Fibroblast of pulmonary artery (primary cell): ENCODE results near the gene DNAJB14.

ENCODE experiments used
- DNase-seq: peaks from one replicate; pipeline ENCODE4 v3.0.0-alpha.2; 2010; ENCODE audit warnings: low read depth
- H3K4me3 ChIP-seq: replicated peaks from 2 replicates; pipeline ENCODE4 v1.5.1; 2011; ENCODE audit warnings: low read depth, mild to moderate bottlenecking, control low read depth, low read length, moderate library complexity
- TF ChIP-seq, protein P1 (sequence below): IDR thresholded peaks from 2 replicates; pipeline ENCODE4 v1.5.1; 2011; ENCODE audit warnings: mild to moderate bottlenecking, control low read depth, low read length, inconsistent platforms; ENCODE audit errors: missing control alignments

Gene DNAJB14

DNA sequence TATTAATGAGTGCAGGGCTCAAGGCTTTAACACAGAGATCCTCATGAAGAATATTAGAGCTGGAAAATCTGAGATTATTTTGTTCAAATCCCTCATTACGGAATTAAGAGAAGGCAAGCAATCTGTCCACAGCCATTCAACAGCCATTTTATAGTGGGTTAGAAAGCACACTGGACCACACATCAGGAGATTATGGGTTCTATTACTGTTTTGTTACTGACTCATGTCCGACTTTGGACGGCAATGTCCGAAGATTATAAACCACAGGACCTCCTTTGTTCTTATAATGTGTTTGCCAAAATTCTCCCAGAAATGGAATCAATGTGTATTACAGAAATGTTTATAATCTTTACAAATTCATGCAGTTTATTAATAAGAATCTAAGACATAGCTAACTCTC, 60.3 kb downstream of the DNAJB14 start:
- no peak overlapping the region for H3K4me3 ChIP-seq
- TF ChIP-seq, protein P1, sequence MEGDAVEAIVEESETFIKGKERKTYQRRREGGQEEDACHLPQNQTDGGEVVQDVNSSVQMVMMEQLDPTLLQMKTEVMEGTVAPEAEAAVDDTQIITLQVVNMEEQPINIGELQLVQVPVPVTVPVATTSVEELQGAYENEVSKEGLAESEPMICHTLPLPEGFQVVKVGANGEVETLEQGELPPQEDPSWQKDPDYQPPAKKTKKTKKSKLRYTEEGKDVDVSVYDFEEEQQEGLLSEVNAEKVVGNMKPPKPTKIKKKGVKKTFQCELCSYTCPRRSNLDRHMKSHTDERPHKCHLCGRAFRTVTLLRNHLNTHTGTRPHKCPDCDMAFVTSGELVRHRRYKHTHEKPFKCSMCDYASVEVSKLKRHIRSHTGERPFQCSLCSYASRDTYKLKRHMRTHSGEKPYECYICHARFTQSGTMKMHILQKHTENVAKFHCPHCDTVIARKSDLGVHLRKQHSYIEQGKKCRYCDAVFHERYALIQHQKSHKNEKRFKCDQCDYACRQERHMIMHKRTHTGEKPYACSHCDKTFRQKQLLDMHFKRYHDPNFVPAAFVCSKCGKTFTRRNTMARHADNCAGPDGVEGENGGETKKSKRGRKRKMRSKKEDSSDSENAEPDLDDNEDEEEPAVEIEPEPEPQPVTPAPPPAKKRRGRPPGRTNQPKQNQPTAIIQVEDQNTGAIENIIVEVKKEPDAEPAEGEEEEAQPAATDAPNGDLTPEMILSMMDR = no peak
- DNase-seq = peak; percentile 55

DNA sequence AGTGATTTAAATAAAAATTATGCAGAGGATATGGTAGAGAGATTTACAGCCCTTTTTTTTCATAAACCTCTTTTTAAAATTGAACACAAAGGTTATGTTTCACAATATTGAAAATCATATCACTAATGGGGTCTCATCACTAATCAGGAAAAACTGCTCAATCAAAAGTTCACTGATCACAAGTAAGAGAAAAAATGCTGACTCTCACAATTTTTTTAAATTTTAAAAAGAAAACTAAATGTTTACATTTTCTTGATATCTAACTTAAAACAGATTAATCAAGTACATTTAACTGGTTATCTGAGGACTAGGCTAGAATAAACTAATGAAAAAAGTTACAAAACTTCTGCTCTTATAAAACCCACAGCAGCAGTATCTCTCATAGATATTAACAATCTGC, 60.7 kb downstream of the DNAJB14 start:
- no peak overlapping the region for H3K4me3 ChIP-seq
- DNase-seq = no peak

DNA sequence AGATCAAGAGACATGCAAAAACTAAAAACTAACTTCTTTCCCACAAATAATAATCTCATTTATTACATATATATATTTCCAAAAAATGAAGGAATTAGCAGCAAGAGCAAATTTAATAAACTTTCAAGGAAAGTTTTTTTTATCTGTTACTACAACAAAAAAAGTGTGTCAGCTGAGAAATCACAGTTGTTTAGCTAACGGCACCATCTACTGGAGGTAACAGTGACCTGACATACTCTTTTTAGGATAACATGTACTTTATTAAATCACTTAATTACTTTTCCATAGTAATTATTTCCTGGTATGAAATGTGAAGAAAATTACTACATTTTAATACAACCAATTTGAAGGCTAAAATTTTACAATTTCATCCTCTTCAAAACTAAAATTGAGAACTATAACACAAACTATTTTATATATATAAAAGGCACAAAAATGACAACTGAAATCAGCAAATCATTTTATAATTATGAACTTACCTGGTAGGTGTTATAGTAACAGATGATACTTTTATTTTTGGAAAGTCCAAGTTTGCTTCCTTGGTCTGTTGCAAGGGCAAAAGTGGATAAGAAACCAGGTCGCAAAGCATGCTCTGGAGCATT, 61.3 kb downstream of the DNAJB14 start:
- DNase-seq = peak; percentile 65
- TF ChIP-seq, protein P1 = peak; percentile 53
- H3K4me3 ChIP-seq = no peak overlapping the region

More for the DNA sequence above, 60.7 kb downstream of the DNAJB14 start:
- TF ChIP-seq, protein P1 = no peak

DNA sequence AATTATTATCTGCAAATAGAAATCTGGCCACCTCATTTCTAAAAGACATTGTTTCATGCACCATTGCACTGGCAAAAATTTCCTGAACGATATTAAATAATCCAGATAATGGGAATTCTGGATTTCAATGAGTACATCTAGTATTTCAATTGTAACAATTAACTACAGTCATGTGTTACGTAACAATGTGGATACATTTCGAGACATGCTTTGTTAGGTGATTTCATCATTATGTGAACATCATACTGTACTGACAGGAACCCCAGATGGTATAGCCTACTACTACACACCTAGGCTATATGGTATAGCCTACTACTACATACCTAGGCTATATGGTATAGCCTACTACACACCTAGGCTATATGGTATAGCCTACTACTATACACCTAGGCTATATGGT, 67.0 kb downstream of the DNAJB14 start:
- DNase-seq = peak; percentile 34

DNA sequence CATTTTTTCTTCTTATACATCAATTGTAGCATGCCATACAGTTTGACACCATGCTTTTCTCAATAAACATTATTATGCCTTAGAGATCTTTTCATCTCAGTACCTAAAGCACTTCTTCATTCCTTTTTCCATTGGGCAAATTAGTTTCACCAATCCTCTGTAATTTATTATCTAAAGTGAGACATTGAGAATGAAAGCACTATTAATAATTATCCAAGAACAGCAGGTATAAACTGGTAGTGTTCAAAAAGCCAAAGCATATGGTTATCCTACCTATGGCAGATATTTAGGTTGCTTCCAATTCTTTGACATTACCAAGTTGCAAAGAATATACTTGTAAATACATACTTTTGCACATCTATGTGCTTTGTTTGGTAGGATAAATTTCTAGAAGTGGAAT, 67.8 kb downstream of the DNAJB14 start:
- TF ChIP-seq, protein P1 = no peak
- no peak for DNase-seq
- no peak overlapping the region for H3K4me3 ChIP-seq

More for the DNA sequence above, 67.0 kb downstream of the DNAJB14 start:
- H3K4me3 ChIP-seq = no peak overlapping the region
- TF ChIP-seq, protein P1 = no peak

DNA sequence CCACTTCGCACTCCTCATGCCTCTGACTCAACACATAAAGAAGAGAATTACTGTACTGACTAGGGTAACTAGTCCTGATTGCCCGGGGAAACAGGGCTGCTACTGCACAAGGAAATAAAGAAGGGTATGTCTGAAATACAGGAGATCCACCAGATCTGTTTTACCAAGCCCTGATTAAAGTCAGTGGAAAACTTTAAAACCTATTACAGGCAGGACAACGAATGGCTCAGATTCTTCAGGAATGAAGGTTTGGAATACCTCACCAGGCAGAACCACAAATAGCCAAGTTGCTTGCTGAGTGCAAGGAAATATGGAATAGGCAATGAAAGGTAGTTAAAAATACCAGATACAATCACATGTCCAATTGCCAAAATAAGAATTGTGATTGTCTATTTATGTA, 69.5 kb downstream of the DNAJB14 start:
- no peak for DNase-seq
- H3K4me3 ChIP-seq = no peak overlapping the region
- TF ChIP-seq, protein P1 = no peak

DNA sequence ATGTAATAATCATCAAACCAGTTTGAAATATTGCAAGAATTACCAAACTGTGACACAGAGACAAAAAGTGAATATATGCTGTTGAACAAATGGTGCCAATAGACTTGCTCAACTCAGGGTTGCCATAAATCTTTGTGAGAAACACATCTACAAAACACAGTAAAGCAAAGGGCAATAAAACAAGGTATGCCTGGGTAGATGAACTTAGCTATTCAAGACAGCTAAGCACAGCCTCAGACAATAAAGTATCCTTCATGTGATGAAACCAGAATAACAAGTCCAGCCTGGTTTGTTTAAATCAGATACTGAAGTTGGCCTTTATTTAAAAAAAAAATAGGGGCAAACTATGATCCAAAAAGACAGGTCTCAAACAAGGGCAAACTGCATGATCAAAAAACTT, 71.3 kb downstream of the DNAJB14 start:
- TF ChIP-seq, protein P1 = no peak
- no peak overlapping the region for H3K4me3 ChIP-seq
- no peak for DNase-seq
